Stimulated activated CD8-positive, alpha-beta memory T cell treated with anti-CD3 and anti-CD28 coated beads, Interleukin-15, amount 100 ng/mL, for 4 hours (primary cell): ENCODE measurements around the gene SUN2.
A peak's percentile ranks its signal among the peaks of the same experiment; 100 is the strongest.

Experiments used
- DNase-seq, 2 donors: peaks; one replicate each; pipeline ENCODE4 v3.0.0-alpha.2; 2020; ENCODE audit warnings: low read depth in 2 of 2

The SUN2 gene

DNA sequence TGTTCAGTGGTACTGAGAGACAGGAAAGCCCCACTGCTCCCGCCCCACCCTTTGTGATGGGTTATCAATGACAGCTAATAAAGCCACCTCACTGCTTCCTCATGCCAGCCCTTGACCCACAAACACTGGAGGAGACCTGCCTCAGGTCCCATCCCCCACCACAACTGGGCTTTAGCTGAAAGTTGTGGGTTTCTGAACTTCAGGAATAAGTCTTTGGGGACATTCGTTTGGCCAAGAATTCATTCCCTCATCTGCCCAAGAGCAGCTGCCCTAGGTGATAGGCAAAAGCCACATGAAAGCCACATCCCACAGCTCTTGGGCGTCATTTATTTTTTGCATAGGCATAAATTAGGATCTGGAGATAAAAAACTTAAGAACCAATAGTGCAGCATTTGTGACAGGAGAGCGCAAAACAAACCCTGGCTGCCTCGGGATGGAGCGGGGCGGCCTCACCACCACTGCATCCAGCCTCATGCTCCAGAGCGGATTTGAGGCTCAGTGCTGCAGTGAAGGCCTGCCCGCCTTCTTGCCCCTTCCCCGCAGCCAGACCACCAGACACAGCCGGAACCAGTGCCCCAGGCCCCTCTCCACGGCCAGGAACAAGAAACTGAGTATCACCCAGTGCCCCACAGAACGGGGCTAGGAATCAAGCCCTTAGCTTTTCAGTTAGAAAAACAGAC lies 21.2 kb downstream of the SUN2 start:
- no peak for DNase-seq

DNA sequence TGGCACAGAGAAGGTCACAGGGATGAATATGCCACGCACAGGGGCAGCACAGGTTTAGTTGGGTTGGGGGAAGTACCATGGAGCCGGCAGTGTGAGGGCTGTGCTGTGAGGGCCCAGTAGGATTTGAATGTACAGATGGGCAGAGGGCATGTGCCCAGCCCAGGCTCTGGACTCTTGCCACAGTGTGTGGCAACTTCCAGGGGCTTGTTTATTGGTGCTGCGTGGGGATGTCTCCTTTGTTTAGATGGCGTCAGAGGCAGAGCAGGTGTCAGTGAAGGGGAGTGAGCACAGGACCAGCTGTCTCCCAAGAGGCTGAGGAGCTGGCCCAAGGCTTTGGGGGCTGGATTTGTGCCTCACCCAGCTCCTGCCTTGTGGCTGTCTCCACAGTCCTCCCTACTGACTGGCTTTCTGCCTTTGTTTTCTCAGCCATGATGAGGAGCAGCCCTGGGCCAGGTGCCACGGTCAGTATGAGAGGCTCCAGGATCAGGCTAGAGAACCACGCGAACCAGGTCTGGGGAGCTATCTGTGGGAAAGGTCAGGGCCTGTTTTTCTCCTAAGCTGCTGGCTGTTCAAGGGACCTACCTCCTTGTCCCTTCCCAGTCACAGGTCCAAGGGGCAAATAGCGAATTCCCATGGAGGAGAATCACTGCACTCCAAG lies 21.9 kb downstream of the SUN2 start:
- no peak for DNase-seq

DNA sequence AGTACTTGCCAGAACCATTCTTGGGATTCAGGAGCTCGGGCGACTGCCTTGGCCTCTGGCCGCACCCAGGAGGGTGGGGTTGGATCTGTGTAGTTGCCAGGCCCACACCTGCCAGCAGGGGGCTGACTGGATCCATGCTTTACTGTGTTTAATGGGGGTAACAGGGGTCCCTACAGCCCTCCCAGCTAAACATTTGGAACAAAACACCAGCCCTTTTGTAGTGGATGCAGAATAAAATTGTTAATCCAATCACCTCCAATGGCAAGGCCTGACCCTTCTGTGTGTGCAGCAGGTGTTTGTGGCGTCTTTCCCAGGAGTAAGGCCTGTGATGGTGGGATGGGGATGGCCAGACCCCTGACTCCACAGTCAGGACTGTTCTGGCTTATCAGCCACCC lies 22.5 kb downstream of the SUN2 start:
- peak in 1 of 2 donors; percentile 24 for DNase-seq

GRCh38 chr22:38732251-38732815 lies 23.5 kb downstream of the SUN2 start:
- DNase-seq: no peak

DNA sequence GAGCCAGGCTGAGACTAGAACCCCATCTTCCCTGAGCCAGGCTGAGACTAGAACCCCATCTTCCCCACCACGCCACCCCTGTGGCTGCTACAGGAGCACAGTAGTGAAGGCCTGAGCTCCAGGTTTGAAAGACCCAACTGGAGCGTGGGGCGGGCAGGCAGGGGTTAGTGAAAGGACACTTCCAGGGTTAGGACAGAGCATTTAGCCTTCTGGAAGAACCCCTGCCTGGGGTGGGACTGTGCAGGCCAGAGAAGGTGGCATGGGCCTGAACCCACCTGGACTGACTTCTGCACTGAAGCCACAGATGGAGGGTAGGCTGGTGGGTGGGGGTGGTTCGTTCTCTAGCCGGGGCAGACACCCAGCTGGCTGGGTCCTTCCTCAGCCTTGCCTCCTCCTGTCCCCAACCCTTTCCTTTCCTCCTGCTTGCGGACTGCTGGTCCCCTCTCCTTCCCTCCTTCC lies 24.1 kb downstream of the SUN2 start:
- no peak for DNase-seq

- no peak for DNase-seq
Observed at GRCh38 chr22:38730411-38730871, 25.4 kb downstream of the SUN2 start.

DNA sequence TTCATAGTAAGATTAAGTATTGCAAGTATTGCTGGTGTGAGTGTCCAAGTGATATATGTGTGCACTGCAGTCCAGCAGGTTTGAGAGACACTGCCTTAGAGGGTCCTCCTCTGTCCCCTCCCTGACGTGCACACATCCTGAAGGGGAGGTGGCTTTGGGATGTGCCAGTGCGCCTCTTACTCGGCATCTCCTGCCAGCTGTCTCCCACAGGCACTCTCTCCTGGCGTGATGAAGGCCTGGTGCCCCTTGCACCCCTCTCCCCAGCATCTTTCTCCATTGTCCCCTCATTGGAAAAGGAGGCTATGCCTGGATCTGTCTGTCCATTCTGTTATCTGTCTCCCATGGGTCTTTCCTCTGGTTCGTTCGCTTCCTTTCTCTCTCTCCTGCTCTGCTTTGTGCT lies 25.9 kb downstream of the SUN2 start:
- no peak for DNase-seq

GRCh38 chr22:38728871-38729796 lies 26.7 kb downstream of the SUN2 start:
- no peak for DNase-seq

DNA sequence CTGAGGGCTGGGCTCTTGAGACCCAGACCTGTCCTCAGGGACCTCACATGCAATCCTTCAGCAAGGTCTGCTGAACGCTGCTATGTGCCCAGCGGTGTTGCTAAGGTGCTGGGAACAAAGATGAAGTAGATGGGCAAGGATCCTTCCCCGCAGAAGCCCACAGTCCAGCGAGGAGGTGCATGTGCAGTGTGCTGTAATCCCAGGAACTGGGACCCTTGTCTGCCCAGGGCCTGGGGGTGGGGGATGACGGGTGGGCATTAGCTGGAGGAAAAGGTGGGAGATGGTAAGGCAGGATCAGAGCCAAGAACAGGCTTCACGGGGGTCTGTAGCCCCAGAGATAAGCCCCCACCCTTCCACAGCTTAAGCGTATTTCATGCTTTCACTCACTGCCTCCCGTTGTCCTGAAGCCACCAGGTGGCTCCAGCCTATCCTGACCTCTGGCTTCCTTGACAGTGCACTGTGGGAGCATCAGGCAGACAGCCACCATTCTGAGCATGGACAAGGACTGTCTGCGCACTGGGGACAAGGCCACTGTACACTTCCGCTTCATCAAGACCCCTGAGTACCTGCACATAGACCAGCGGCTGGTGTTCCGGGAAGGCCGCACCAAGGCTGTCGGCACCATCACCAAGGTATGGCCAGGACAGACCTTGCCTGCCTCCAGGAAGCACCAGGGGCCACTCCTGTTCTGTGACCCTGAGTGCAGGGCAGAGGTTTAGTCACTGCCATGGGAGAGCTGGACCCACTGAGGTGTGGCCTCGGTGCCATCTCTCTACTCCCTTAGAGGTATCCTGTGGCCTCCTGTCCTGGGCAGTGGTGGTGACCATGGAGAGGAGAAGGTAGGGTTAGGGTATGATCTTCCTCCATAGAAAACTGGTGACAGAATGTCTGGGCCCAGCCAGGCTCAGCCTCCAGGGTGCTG lies 28.0 kb downstream of the SUN2 start:
- no peak for DNase-seq

DNA sequence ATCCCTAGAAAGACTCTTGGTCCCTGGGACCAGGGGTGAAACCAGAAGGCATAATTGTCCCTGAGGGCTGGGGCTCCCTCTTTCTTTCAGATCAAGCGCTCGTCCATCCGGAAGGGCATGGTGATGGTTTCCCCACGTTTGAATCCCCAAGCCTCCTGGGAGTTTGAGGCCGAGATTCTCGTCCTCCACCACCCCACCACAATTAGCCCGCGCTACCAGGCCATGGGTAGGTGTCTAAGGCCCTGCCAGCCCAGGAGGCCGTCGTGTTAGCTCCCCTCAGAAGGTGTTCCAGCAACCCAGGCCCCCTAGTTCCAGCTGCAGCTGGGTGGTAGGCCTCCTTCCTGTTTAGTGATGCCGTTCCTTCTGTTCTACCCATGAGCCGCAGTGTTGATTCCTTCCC lies 28.7 kb downstream of the SUN2 start:
- no peak for DNase-seq

- DNase-seq: no peak
Observed at GRCh38 chr22:38725900-38726655, 29.7 kb downstream of the SUN2 start.

GRCh38 chr22:38724926-38725571 lies 30.7 kb downstream of the SUN2 start:
- DNase-seq: no peak

DNA sequence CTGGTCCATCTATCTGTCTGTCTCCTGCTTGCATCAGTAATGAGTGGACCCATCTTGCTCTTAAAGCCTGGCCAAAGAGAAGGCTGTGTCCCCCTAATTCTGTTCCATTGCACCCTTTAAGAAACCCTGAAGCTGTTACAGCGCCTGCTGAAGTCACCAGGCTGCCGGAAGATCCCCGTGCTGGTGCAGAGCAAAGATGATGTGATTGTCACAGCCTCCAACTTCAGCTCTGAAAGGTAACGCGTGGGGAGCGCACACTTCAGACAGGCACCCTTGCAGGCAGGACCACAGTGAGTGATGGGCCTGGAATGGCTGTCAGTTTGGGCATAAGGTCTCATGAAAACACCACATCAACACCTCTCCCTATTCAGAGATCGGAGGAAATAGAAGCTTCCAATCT lies 31.6 kb downstream of the SUN2 start:
- no peak for DNase-seq

DNA sequence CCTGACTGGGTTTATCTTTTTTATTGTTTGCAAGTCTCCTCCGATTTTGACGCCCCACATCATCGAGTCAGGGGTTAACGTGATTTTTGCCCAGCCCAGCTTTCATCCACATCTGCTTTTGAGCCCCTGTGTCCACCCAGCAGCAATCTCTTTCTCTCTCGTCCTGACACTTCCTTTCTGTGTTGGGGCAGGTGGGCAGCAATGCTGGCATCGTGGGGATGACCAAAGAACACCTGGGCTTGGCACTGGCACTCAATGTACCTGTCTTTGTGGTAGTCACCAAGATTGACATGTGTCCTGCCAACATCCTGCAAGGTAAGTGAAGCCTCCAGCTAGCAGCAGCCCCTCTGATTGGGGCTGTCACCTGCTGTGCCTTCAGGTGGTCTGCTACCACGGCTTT lies 34.2 kb downstream of the SUN2 start:
- DNase-seq: no peak

- DNase-seq: no peak
Observed at GRCh38 chr22:38720350-38720749, 35.4 kb downstream of the SUN2 start.

DNA sequence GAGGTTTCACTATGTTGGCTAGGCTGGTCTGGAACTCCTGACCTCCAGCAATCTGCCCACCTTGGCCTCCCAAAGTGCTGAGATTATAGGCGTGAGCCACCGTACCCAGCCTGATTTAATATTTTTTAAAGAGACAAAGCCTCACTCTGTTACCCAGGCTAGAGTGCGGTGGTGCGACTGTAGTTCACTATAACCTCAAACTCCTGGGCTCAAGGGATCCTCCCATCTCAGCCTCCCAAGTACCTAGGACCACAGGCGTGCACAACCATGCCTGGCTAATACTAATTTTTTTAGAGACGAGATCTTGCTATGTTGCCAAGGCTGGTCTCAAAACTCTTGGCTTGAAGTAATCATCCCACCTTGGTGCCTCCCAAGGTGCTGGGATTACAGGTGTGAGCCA lies 36.6 kb downstream of the SUN2 start:
- DNase-seq: no peak

DNA sequence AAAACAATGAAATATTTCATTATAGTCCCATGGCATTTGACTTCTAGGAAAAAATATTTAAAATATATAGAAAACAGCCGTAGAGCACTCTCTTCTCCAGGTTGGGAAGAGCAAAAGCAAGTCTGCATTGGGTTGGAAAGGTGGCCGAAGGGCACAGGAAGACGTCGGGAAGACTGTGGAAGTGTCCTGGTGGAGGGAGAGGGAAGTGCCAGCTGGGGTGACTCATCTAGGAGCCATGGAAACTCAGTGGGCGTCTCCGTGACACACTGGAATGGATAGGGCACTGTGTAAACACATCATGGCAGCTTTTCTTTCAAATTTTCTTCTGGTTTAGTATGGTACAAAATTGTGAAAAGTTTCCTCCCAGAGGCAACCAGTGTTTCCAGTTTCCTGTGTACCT lies 37.4 kb downstream of the SUN2 start:
- DNase-seq: no peak

DNA sequence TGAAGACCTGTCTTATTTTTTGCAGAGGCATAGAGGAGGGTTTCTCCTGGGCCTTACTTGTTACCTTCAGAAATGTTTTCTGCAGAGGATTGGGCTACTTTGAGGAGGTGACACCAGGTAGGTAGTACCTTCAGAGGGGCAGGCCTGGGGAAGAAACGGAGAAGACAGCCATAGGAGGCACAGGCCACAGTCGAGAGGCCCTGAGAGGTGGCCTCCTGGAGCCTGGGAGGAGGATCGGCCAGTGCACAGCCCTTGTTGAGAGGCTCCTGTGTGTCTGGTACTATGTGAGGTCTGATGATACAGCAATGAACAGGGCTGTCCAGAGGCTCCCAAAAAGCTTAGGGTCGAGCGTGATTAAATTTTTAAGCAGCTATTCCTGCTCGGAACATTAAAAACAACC lies 38.6 kb downstream of the SUN2 start:
- DNase-seq: no peak

GRCh38 chr22:38716826-38717225 lies 39.0 kb downstream of the SUN2 start:
- DNase-seq: no peak

- no peak for DNase-seq
Observed at GRCh38 chr22:38716271-38716670, 39.5 kb downstream of the SUN2 start.
